CD4-positive, alpha-beta T cell treated with Interleukin-2 at 100 ng/mL for 4 hours (primary cell): Measurements from ENCODE around the gene IL9.
"Not testable (repeated sequence)": the region's sequence is repeated elsewhere in the genome, so short reads cannot be mapped to it uniquely, and the experiment has no call there.

ENCODE experiments used
- DNase-seq: peaks from one replicate; pipeline ENCODE4 v3.0.0-alpha.2; 2020; ENCODE audit warnings: low spot score

IL9 gene

GRCh38 chr5:135867599-135867998 lies 28.0 kb downstream of the IL9 start:
- no peak for DNase-seq

DNA sequence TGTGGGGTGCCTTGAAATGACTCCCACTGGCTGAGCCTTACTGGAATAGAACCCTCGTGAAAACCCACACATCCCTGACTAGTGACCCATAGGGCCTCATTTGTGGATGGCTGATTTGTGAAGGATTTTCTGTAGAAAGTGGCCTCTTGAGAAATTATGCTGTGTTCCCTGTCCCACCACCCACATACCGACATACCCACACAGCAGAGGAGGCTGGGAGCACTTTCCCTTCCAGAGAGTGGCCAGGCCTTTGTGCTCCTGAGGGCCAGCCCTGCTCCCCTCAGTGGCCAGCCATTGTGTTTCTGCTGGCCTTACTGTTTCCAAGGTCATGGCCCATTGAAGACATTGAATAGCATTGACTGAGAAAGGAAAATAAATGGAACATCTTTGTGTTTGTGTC lies 29.6 kb downstream of the IL9 start:
- no peak for DNase-seq

DNA sequence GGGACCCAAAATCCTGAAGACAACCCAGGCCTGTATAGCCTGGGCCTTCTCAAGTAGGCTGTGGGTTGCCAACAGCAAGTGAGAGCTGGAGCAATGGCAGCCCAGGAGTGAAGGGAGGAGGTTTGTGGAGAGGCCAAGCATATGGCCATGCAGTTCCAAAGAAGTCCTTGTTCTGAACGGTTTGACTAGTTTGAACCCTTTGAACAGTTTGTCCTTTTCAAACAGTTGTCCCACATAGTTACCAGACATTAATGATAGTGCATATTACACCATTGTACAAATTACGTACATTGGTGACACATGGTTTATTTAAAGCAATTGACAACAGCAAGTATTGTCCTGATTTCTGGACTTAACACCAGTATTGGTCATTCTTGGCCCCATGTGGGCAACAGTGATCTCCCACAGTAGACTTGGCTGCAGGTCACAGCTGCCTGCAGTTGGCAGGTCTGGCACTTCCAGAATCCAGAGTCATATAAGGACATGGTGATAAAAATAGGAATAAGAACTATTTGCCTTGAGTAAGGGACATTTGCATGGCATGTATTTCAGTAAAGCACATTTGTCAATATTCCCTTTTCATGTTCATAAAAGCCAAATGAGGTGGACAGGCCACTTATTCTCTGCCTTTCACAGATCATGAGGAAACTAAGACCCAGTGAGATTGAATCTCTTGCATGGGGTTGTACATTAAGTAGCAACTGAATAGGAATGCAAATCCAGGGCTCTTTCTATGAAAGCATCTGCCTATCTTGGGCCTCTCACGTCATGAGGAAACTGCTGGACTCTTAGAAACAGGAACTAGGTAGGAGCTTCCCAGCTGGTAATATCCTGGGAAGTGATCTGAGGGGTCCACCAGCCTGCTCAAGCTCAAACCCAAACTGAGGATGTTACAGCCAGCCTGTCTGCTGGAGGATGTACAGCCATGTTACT lies 30.9 kb downstream of the IL9 start:
- DNase-seq: no peak

GRCh38 chr5:135862744-135863143 lies 32.9 kb downstream of the IL9 start:
- no peak for DNase-seq

GRCh38 chr5:135862086-135862485 lies 33.6 kb downstream of the IL9 start:
- no peak for DNase-seq

DNA sequence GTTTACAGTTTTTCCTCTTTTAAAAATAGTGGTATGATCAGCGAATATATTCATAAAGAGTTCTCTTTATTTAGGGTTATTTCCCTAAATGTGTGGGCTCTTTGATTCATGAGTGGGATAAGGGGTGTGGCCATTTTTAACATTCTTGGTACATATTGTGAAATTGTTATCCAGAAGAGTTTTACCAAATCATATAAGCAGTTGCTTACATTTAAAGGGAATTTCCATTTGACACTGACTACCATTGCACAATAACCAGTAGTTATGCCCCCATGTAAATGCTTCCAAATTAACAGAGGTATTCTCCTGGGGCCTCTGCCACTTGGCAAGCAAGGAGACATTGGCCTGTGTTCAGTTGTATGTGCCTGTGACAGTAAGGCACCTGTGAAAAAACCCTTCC lies 34.0 kb downstream of the IL9 start:
- DNase-seq: no peak

DNA sequence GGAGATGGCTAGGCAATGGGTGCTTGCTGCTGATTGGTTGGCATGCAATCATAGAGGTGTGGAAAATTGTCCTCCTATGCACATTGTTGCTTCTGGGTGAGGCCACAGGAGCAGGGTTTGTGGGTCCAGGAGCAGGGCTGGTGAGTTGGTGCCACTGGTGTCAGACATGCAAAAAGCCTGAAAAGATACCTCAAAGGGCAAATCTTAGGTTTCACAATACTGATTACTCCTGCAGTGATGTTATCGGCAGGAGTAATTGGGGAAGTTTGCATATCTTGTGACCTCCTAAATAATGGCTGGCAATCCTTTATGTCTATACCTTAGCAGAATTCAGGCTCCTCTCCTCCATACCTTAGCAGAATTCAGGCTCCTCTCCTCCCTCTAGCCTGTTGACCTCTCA lies 36.0 kb downstream of the IL9 start:
- no peak for DNase-seq

DNA sequence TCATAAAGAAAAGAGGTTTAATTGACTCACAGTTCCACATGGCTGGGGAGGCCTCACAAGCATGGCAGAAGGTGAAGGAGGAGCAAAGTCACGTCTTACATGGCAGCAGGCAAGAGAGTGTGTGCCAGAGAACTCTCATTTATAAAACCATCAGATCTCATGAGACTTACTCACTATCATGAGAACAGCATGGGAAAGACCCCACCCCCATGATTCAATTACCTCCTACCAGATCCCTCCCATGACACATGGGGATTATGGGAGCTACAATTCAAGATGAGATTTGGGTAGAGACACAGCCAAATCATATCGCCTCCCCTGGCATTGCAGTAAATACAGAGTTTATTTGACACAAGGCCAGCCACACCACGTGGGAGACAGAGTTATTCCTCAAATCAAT lies 36.5 kb downstream of the IL9 start:
- not testable (repeated sequence) for DNase-seq

- DNase-seq: no peak
These were observed 37.9 kb downstream of the IL9 start for GRCh38 chr5:135857630-135858311.

- no peak for DNase-seq
These were observed 43.5 kb downstream of the IL9 start for GRCh38 chr5:135851915-135852845.

DNA sequence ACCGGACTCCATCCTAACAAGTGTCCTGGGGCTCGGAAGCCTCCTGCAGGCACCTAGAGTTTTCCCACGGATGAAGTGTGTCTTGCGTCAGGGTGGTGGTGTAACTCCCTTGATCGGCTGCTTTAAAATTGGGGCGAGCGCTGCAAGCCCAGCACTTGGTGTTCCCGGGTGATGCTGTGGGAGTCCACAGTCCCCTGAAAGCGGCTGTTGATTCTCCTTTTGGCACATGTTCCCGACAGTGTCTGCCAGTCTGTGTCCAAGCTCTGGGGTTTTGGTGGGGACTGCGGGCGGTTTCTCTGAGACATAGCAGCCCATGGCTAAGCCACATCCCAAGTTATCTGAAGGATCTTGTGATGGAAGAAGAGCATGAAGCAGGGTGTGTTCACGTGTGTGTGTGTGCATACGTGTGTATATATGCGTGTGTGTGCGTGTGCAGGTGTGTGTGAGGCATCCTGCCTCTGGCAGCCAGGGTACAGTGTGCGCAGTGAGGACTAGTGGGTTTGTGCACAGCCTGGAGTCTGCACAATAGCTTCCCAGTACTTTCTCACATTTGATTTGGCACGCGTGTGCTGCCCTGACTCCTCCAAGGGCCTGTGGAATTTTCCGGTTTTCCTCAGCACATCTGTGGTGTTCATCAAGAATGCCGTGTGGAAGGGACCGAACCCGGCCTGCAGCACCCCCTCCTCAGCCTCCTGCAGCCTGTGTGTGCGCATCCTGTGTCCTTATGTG lies 44.3 kb downstream of the IL9 start:
- no peak for DNase-seq

GRCh38 chr5:135850671-135851070 lies 45.0 kb downstream of the IL9 start:
- no peak for DNase-seq

DNA sequence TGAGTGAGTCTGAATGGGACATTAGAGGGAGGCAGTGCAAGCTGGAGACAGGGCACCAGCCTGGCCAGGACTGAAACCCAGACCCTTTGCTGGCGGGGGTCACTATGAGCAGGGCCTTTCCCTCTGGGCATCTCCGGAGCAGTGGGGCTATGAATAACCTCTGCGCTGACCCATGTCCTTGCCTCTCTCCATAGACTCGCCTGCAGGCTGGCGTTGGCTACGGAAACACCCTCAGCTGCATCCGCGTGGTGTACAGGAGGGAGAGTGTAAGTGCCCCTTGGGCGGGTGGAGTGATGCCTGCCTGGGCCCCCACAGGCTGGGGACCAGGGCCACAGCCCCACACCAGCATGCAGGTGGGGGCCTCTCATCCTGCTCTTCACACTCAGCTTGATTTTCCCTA lies 45.4 kb downstream of the IL9 start:
- no peak for DNase-seq

DNA sequence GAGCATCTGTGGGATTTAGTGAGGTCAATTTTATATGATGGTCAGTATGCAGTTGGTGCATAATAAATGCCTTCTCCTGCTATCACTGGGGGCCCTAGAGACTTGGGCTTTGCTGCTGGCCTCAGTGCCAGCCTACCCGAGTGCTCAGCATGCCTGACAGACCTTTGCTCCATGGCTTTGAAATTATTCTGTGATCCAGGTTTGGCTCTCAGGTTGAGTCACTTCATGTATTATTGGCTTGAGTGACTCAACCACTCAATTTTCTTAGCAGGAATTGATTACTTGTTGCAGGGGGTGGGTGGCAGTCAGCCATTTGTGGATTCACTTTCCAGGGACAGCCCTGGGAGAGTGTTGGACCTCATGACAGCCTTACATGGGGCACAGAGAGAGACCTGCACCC lies 47.7 kb downstream of the IL9 start:
- no peak for DNase-seq

GRCh38 chr5:135846311-135846710 lies 49.3 kb downstream of the IL9 start:
- no peak for DNase-seq

DNA sequence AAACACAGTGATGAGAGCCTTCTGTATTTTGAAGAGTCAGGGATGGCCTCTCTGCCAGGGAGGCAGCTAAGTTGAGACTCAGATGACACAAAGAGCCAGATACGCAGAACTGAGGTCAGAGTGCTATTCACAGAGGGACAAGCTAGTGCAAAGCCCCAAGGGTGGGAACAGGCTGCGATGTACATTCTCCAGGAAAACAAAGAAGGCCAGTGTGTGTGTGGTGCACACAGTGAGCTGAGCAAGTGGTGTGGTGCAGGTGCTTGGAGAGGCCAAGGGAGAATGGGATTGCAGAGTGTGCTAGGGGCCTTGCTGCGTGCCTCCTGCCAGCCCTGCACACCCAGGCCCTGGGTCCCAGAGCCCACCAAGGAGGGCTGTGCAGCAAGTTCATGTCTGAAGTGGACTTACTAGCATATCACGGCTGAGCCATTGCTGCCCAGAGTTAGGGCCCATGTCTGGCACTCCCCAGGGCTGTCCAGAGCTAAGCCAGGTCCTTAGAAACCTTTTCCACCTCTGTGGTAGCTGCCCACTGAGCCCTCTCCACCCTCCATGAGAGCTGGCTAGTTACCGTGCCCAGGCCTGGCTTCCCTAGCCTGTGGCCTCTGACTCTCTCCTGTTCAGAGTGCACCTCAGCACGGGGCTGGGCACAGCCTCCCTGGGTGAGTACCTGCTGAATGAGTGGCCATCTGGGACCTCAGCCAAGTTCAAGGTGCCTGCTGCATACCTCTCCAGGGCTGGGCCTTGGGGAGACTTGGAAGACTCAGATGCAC lies 51.9 kb downstream of the IL9 start:
- DNase-seq: no peak

GRCh38 chr5:135842737-135843136 lies 52.9 kb downstream of the IL9 start:
- no peak for DNase-seq
